CD4-positive, alpha-beta T cell (primary cell): ENCODE data around the gene CWC25. TPM values are rescaled to one million over a fixed set of nuclear protein-coding genes. Genes with fewer than 3 reads are reported as not detected.
A peak's percentile ranks its signal among the peaks of the same experiment; 100 is the strongest.
"Not testable (repeated sequence)": the region's sequence is repeated elsewhere in the genome, so short reads cannot be mapped to it uniquely, and the experiment has no call there.

Experiments
- ATAC-seq: fragments of 200-7000 bp; cut with Tn5 transposase; one replicate; pipeline ENCODE4 v1.10.0; 2022; ENCODE audit warnings: mild to moderate bottlenecking; ENCODE audit not compliant: poor library complexity
- CTCF ChIA-PET: fragments of 350-600 bp; sonication (Branson Sonifier 250); formaldehyde crosslinking; loops from one replicate; lab custom pipeline; 2021; ENCODE audit warnings: antibody characterized with exemption, inconsistent platforms; lab: Charles Lee
- POLR2A ChIA-PET: fragments of 350-600 bp; sonication (Branson Sonifier 250); formaldehyde crosslinking; loops from one replicate; lab custom pipeline; 2021; ENCODE audit warnings: antibody characterized with exemption, inconsistent platforms; lab: Charles Lee
- DNase-seq, 14 experiments: peaks; one replicate each; pipeline ENCODE4 v3.0.0-alpha.2; 2013 to 2020; ENCODE audit warnings: mixed read lengths in 2 of 14
- H3K27ac ChIP-seq, 2 donors: one replicate each; pipeline versions ENCODE4 v1.5.1 to v1.7.0; 2013; ENCODE audit warnings: low read length in 2 of 2, low read depth in 1 of 2, mild to moderate bottlenecking in 1 of 2
- H3K27me3 ChIP-seq, 2 experiments: 1 replicate in 1 of 2; 2 replicates in 1 of 2; pipeline versions ENCODE4 v1.6.1 to v1.7.0; 2013; ENCODE audit warnings: low read length in 2 of 2, control low read depth in 1 of 2, mild to moderate bottlenecking in 1 of 2, moderate library complexity in 1 of 2; ENCODE audit not compliant: insufficient read depth in 2 of 2, control insufficient read depth in 1 of 2
- H3K36me3 ChIP-seq: one replicate; pipeline ENCODE4 v1.6.1; 2013; ENCODE audit warnings: low read length, control low read depth; ENCODE audit not compliant: insufficient read depth
- H3K4me1 ChIP-seq: one replicate; pipeline ENCODE4 v1.6.1; 2013; ENCODE audit warnings: low read length, control low read depth; ENCODE audit not compliant: insufficient read depth
- H3K4me3 ChIP-seq: one replicate; pipeline ENCODE4 v1.5.1; 2013; ENCODE audit warnings: mild to moderate bottlenecking, low read length, moderate library complexity
- H3K9me3 ChIP-seq, 2 experiments: 1 replicate in 1 of 2; 2 replicates in 1 of 2; pipeline versions ENCODE4 v1.6.1 to v1.7.0; 2013; ENCODE audit warnings: low read length in 2 of 2, mild to moderate bottlenecking in 2 of 2, control low read depth in 1 of 2, moderate library complexity in 1 of 2; ENCODE audit not compliant: control insufficient read depth in 1 of 2, insufficient read depth in 1 of 2
- H3K27ac Mint-ChIP-seq: one replicate; pipeline ENCODE4 v1.8.0; 2020; ENCODE audit warnings: mixed read lengths
- H3K27me3 Mint-ChIP-seq: one replicate; pipeline ENCODE4 v1.8.0; 2021; ENCODE audit warnings: mixed read lengths
- H3K36me3 Mint-ChIP-seq: one replicate; pipeline ENCODE4 v1.8.0; 2021; ENCODE audit warnings: low read depth, mixed read lengths
- H3K4me1 Mint-ChIP-seq: one replicate; pipeline ENCODE4 v1.8.0; 2021; ENCODE audit warnings: low read depth, mixed read lengths
- H3K4me3 Mint-ChIP-seq: one replicate; pipeline ENCODE4 v1.8.0; 2020; ENCODE audit warnings: mild to moderate bottlenecking, mixed read lengths
- H3K9me3 Mint-ChIP-seq: one replicate; pipeline ENCODE4 v1.8.0; 2020; ENCODE audit warnings: mixed read lengths
- CTCF ChIP-seq: fragments of 200-600 bp; IDR thresholded peaks from one replicate; pipeline ENCODE4 v1.8.0; 2022; ENCODE audit warnings: antibody characterized with exemption, mild to moderate bottlenecking
- intact Hi-C, 2 experiments: fragments of 100-400 bp; cut with DNase I in 1 of 2; cut with micrococcal nuclease in 1 of 2; formaldehyde crosslinking; loops; one replicate each; pipeline versions ENCODE4 v1.15.1 to v1.9.0; 2023 to 2025; cut with DNase I, micrococcal nuclease
- total RNA-seq, 174 experiments: library from RNA in 2 of 174; stranded (reverse) in 2 of 174; gene quantifications; one replicate each; pipeline ENCODE4 v1.2.3 and lab custom pipeline; 2021 to 2026

CWC25 gene
- total RNA-seq, 2 experiments from 2014 or later: 63.0 to 63.3 TPM

- no peaks in the 10 kb centered on the region for H3K9me3 ChIP-seq
- DNase-seq: no peak
- H3K27ac ChIP-seq: no peak overlapping the region
- H3K4me1 Mint-ChIP-seq: peaks cover 18% of the 10 kb centered on the region
- no peaks in the 10 kb centered on the region for H3K27me3 ChIP-seq
- peaks cover 6% of the 10 kb centered on the region for H3K36me3 ChIP-seq
- H3K27me3 Mint-ChIP-seq: no peaks in the 10 kb centered on the region
- ChIA-PET POLR2A (no interaction called here), CTCF (no interaction called here)
- intact Hi-C loops: no loop called here
- peaks cover 17% of the 10 kb centered on the region for H3K36me3 Mint-ChIP-seq
- no peaks in the 10 kb centered on the region for H3K9me3 Mint-ChIP-seq
- no peak overlapping the region for H3K4me3 Mint-ChIP-seq
- no peak for ATAC-seq
- H3K4me1 ChIP-seq: peaks cover 16% of the 10 kb centered on the region
- no peak overlapping the region for H3K27ac Mint-ChIP-seq
- no peak overlapping the region for H3K4me3 ChIP-seq
- TF ChIP-seq CTCF: no peak
These were observed 32.1 kb upstream of the CWC25 start for GRCh38 chr17:38857271-38857670.

- H3K4me3 ChIP-seq, H3K9me3 Mint-ChIP-seq, ATAC-seq, H3K9me3 ChIP-seq, H3K27ac ChIP-seq, DNase-seq, H3K27me3 ChIP-seq, intact Hi-C loops, H3K27me3 Mint-ChIP-seq: not testable (repeated sequence)
- Mint-ChIP-seq H3K36me3 (peaks cover 38% of the 10 kb centered on the region), H3K4me1 (peaks cover 38% of the 10 kb centered on the region), H3K27ac (peak overlapping the region; percentile 96), H3K4me3 (peak overlapping the region; percentile 51)
- POLR2A ChIA-PET: interaction anchor here (1.7 to 3.4 kb wide), 4 partner anchors 14 to 299 kb away, joined by 16 to 154 read pairs (median 37); partner anchors contain the start of genes CWC25 and LASP1
- Histone ChIP-seq H3K36me3 (peaks cover 26% of the 10 kb centered on the region), H3K4me1 (peaks cover 29% of the 10 kb centered on the region)
- CTCF ChIA-PET: interaction anchor here (2.0 to 3.0 kb wide), 3 partner anchors 13 to 320 kb away, joined by 8 to 17 read pairs (median 10); no protein-coding TSS in a partner anchor
These were observed 30.1 kb upstream of the CWC25 start for GRCh38 chr17:38855101-38855714.

GRCh38 chr17:38853292-38854219, 28.4 kb upstream of the CWC25 start, which contains the start of gene RPL23:
Gene RPL23 (minus strand): TSS chr17:38853721. CDS start chr17:38853710, 11 bp downstream.
- POLR2A ChIA-PET: interaction anchor here (0.6 to 3.4 kb wide), 38 partner anchors 9 to 346 kb away, joined by 3 to 154 read pairs (median 5); partner anchors contain the start of genes CACNB1, CWC25, FBXO47 and LASP1
- H3K27ac Mint-ChIP-seq: peak within 1 kb of the TSS; percentile 96
- peaks cover 43% of the 10 kb centered on the region for H3K36me3 ChIP-seq
- peaks cover 39% of the 10 kb centered on the region for H3K4me1 Mint-ChIP-seq
- H3K4me3 Mint-ChIP-seq: peak within 1 kb of the TSS; percentile 90
- ATAC-seq (peak; percentile 80), DNase-seq (peak; percentile 77 to 97 (median 86))
- no peaks in the 10 kb centered on the region for H3K9me3 Mint-ChIP-seq
- intact Hi-C loops: loop anchor here (1.0 to 5.0 kb wide), 6 partner anchors 16 to 299 kb away; partner anchors contain the start of genes CWC25 (in 2 of the 2), PIP4K2B (in 1 of the 2) and PLXDC1 (in 1 of the 2)
- no peak for TF ChIP-seq CTCF
- peaks cover 29% of the 10 kb centered on the region for H3K4me1 ChIP-seq
- CTCF ChIA-PET: interaction anchor here (0.5 to 3.0 kb wide), 12 partner anchors 14 to 321 kb away, joined by 3 to 17 read pairs (median 3); partner anchors contain the start of gene CWC25
- H3K4me3 ChIP-seq: peak within 1 kb of the TSS; percentile 67
- H3K27ac ChIP-seq: peak within 1 kb of the TSS; percentile 86 to 92
- no peaks in the 10 kb centered on the region for H3K27me3 ChIP-seq
- H3K36me3 Mint-ChIP-seq: peaks cover 54% of the 10 kb centered on the region
- H3K27me3 Mint-ChIP-seq: no peaks in the 10 kb centered on the region
- H3K9me3 ChIP-seq: no peaks in the 10 kb centered on the region
